MG63 (cell line): ENCODE measurements around the gene ZSCAN16. TPM values are rescaled to one million over a fixed set of nuclear protein-coding genes. Genes with fewer than 3 reads are reported as not detected.
"Not testable (repeated sequence)": the region's sequence is repeated elsewhere in the genome, so short reads cannot be mapped to it uniquely, and the experiment has no call there.

Source experiments
- DNase-seq: peaks from one replicate; pipeline ENCODE4 v3.0.0-alpha.2; 2020
- H3K27me3 ChIP-seq: fragments of 250-450 bp; sonication (Bioruptor Pico); 2 replicates; pipeline ENCODE4 v1.5.1; 2020; ENCODE audit warnings: mild to moderate bottlenecking, moderate library complexity
- H3K36me3 ChIP-seq: fragments of 250-450 bp; sonication (Bioruptor Pico); 2 replicates; pipeline ENCODE4 v1.5.1; 2020; ENCODE audit warnings: mild to moderate bottlenecking, moderate library complexity
- H3K4me3 ChIP-seq: fragments of 250-450 bp; sonication (Bioruptor Pico); 2 replicates; pipeline ENCODE4 v1.5.1; 2020; ENCODE audit warnings: mild to moderate bottlenecking, moderate library complexity
- H3K9me3 ChIP-seq: fragments of 250-450 bp; sonication (Bioruptor Pico); 2 replicates; pipeline ENCODE4 v1.5.1; 2020; ENCODE audit warnings: mild to moderate bottlenecking, moderate library complexity
- total RNA-seq: library from RNA; depleted of rRNA; stranded (reverse); fragments of >200 nt; shearing (Covaris generic); gene quantifications from 2 replicates; pipeline ENCODE4 v1.2.3, GENCODE V29; 2014; ENCODE audit warnings: low replicate concordance

ZSCAN16 gene
- total RNA-seq, 1 experiment from 2014 or later: 1.3 TPM

GRCh38 chr6:28117386-28118050, 6.9 kb upstream of the ZSCAN16 start:
- Histone ChIP-seq H3K27me3 (no peaks in the 10 kb centered on the region), H3K36me3 (peaks cover 5% of the 10 kb centered on the region; the same call in 1 of the 2 replicates), H3K4me3 (no peak overlapping the region), H3K9me3 (no peaks in the 10 kb centered on the region)
- DNase-seq: no peak

- DNase-seq: no peak
- Histone ChIP-seq H3K27me3 (no peaks in the 10 kb centered on the region), H3K4me3 (no peak overlapping the region), H3K9me3 (no peaks in the 10 kb centered on the region), H3K36me3 (peaks cover 5% of the 10 kb centered on the region; the same call in 1 of the 2 replicates)
These were observed 6.2 kb upstream of the ZSCAN16 start for GRCh38 chr6:28118217-28118616.

GRCh38 chr6:28121876-28122275, 2.5 kb upstream of the ZSCAN16 start:
- Histone ChIP-seq H3K4me3 (no peak overlapping the region), H3K27me3 (no peaks in the 10 kb centered on the region), H3K36me3 (peaks cover 5% of the 10 kb centered on the region; the same call in 1 of the 2 replicates), H3K9me3 (no peaks in the 10 kb centered on the region)
- no peak for DNase-seq

- H3K36me3 ChIP-seq, H3K9me3 ChIP-seq, DNase-seq, H3K4me3 ChIP-seq, H3K27me3 ChIP-seq: not testable (repeated sequence)
These were observed 2.1 kb upstream of the ZSCAN16 start for GRCh38 chr6:28122283-28122682.

- DNase-seq: no peak
- Histone ChIP-seq H3K4me3 (peak overlapping the region; percentile 68), H3K9me3 (no peaks in the 10 kb centered on the region), H3K27me3 (no peaks in the 10 kb centered on the region), H3K36me3 (peaks cover 6% of the 10 kb centered on the region)
These were observed 553 bp downstream of the ZSCAN16 start for GRCh38 chr6:28124971-28125353.

GRCh38 chr6:28125401-28125800, 992 bp downstream of the ZSCAN16 start:
- no peak overlapping the region for H3K4me3 ChIP-seq
- H3K27me3 ChIP-seq: no peaks in the 10 kb centered on the region
- no peak for DNase-seq
- no peaks in the 10 kb centered on the region for H3K9me3 ChIP-seq
- peaks cover 9% of the 10 kb centered on the region for H3K36me3 ChIP-seq

GRCh38 chr6:28134015-28134414, 9.6 kb downstream of the ZSCAN16 start:
- peak; percentile 6 for DNase-seq
- no peaks in the 10 kb centered on the region for H3K9me3 ChIP-seq
- H3K4me3 ChIP-seq: no peak overlapping the region
- no peaks in the 10 kb centered on the region for H3K27me3 ChIP-seq
- peaks cover 4% of the 10 kb centered on the region for H3K36me3 ChIP-seq

- H3K27me3 ChIP-seq: no peaks in the 10 kb centered on the region
- no peak overlapping the region for H3K4me3 ChIP-seq
- H3K9me3 ChIP-seq: no peaks in the 10 kb centered on the region
- DNase-seq: no peak
- peaks cover 4% of the 10 kb centered on the region; the same call in 1 of the 2 replicates for H3K36me3 ChIP-seq
These were observed 10.3 kb downstream of the ZSCAN16 start for GRCh38 chr6:28134716-28135115.

- peak overlapping the region; percentile 72 for H3K4me3 ChIP-seq
- DNase-seq: no peak
- no peaks in the 10 kb centered on the region for H3K9me3 ChIP-seq
- H3K36me3 ChIP-seq: no peaks in the 10 kb centered on the region; the same call in 1 of the 2 replicates
- H3K27me3 ChIP-seq: no peaks in the 10 kb centered on the region
These were observed 11.0 kb downstream of the ZSCAN16 start for GRCh38 chr6:28135393-28135792.

- Histone ChIP-seq H3K4me3 (peak overlapping the region; percentile 72), H3K9me3 (no peaks in the 10 kb centered on the region), H3K36me3 (no peaks in the 10 kb centered on the region; the same call in 1 of the 2 replicates), H3K27me3 (no peaks in the 10 kb centered on the region)
- peak; percentile 92 for DNase-seq
These were observed 12.4 kb downstream of the ZSCAN16 start for GRCh38 chr6:28136585-28137504.

GRCh38 chr6:28137505-28137981, 13.1 kb downstream of the ZSCAN16 start:
- no peaks in the 10 kb centered on the region for H3K9me3 ChIP-seq
- no peak for DNase-seq
- H3K27me3 ChIP-seq: no peaks in the 10 kb centered on the region
- H3K4me3 ChIP-seq: peak overlapping the region; percentile 72
- no peaks in the 10 kb centered on the region; the same call in 1 of the 2 replicates for H3K36me3 ChIP-seq

- H3K36me3 ChIP-seq: peaks cover 13% of the 10 kb centered on the region; the same call in 1 of the 2 replicates
- H3K4me3 ChIP-seq: peak overlapping the region; percentile 13; the same call in 1 of the 2 replicates
- no peaks in the 10 kb centered on the region for H3K9me3 ChIP-seq
- DNase-seq: no peak
- no peaks in the 10 kb centered on the region for H3K27me3 ChIP-seq
These were observed 15.6 kb downstream of the ZSCAN16 start for GRCh38 chr6:28139860-28140543.

- H3K36me3 ChIP-seq: peaks cover 19% of the 10 kb centered on the region
- H3K9me3 ChIP-seq: no peaks in the 10 kb centered on the region
- H3K4me3 ChIP-seq: peak overlapping the region; percentile 13; the same call in 1 of the 2 replicates
- DNase-seq: no peak
- no peaks in the 10 kb centered on the region for H3K27me3 ChIP-seq
These were observed 16.2 kb downstream of the ZSCAN16 start for GRCh38 chr6:28140616-28141015.

GRCh38 chr6:28141500-28142329, 17.3 kb downstream of the ZSCAN16 start, which contains the start of gene ZKSCAN8:
ZKSCAN8 (plus strand) TSS chr6:28141883; CDS start chr6:28148408, 6,525 bp downstream.
- DNase-seq: peak; percentile 85
- Histone ChIP-seq H3K4me3 (peak within 1 kb of the TSS; percentile 84), H3K9me3 (no peaks in the 10 kb centered on the region), H3K27me3 (no peaks in the 10 kb centered on the region), H3K36me3 (peaks cover 27% of the 10 kb centered on the region)

- Histone ChIP-seq H3K36me3 (peaks cover 35% of the 10 kb centered on the region), H3K4me3 (peak overlapping the region; percentile 84), H3K27me3 (no peaks in the 10 kb centered on the region), H3K9me3 (no peaks in the 10 kb centered on the region)
- DNase-seq: no peak
These were observed 18.0 kb downstream of the ZSCAN16 start for GRCh38 chr6:28142446-28142845.

GRCh38 chr6:28145231-28145630, 20.8 kb downstream of the ZSCAN16 start:
- Histone ChIP-seq H3K4me3 (no peak overlapping the region), H3K27me3 (no peaks in the 10 kb centered on the region), H3K9me3 (no peaks in the 10 kb centered on the region), H3K36me3 (peaks cover 56% of the 10 kb centered on the region)
- DNase-seq: no peak
